ENCODE results near the gene LYAR.

- TF ChIP-seq CTCF (conservative IDR thresholded peaks at IDR 0.05; ENCODE audit: low read length), result no peak
- no peak for TF ChIP-seq EZH2phosphoT487 (IDR thresholded peaks at IDR 0.05; ENCODE audit: borderline replicate concordance)
Observed at GRCh38 chr4:4269331-4269731, 20.6 kb downstream of the LYAR start.
